Hepatocyte (in vitro differentiated cells): ENCODE data around the gene YWHAG.

Experiments used
- CTCF ChIP-seq: fragments of 200-600 bp; sonication (generic); IDR thresholded peaks from 2 replicates; pipeline ENCODE4 v1.5.1; 2016; ENCODE audit warnings: antibody characterized with exemption, mild to moderate bottlenecking; ENCODE audit not compliant: poor library complexity
- EZH2 ChIP-seq: fragments of 200-600 bp; sonication (generic); IDR thresholded peaks from 2 replicates; pipeline ENCODE4 v1.6.1; 2016; ENCODE audit warnings: antibody characterized with exemption, mild to moderate bottlenecking, borderline replicate concordance

- TF ChIP-seq CTCF (no peak), EZH2 (no peak)
Measured at GRCh38 chr7:76395965-76396726, 37.4 kb upstream of the YWHAG start.
